Suprapubic skin (tissue), 4 donors: ENCODE results near the gene CADM2. TPM values are rescaled to one million over a fixed set of nuclear protein-coding genes. Genes with fewer than 3 reads are reported as not detected.
A peak's percentile ranks its signal among the peaks of the same experiment; 100 is the strongest.
"Not testable (repeated sequence)": the region's sequence is repeated elsewhere in the genome, so short reads cannot be mapped to it uniquely, and the experiment has no call there.

ENCODE experiments used
- DNase-seq, 2 donors: peaks; one replicate each; pipeline ENCODE4 v3.0.0-alpha.2; 2019; ENCODE audit warnings: low spot score in 2 of 2
- H3K27ac ChIP-seq: fragments of 200-600 bp; sonication (generic); one replicate; pipeline ENCODE4 v1.5.1; 2019
- H3K27me3 ChIP-seq: fragments of 200-600 bp; sonication (generic); one replicate; pipeline ENCODE4 v1.5.1; 2019
- H3K36me3 ChIP-seq: fragments of 200-600 bp; sonication (generic); one replicate; pipeline ENCODE4 v1.5.1; 2019
- H3K4me1 ChIP-seq: fragments of 200-600 bp; sonication (generic); one replicate; pipeline ENCODE4 v1.5.1; 2019
- H3K4me3 ChIP-seq: fragments of 200-600 bp; sonication (generic); one replicate; pipeline ENCODE4 v1.5.1; 2019; ENCODE audit warnings: mild to moderate bottlenecking
- H3K9me3 ChIP-seq: fragments of 200-600 bp; sonication (generic); one replicate; pipeline ENCODE4 v1.5.1; 2019
- CTCF ChIP-seq, 2 donors: fragments of 200-600 bp in 1 of 2; fragments of 450-650 bp in 1 of 2; sonication (generic) in 1 of 2; IDR thresholded peaks; one replicate each; pipeline ENCODE4 v1.5.1; 2016 to 2019; ENCODE audit warnings: antibody characterized with exemption in 2 of 2, mild to moderate bottlenecking in 1 of 2, moderate library complexity in 1 of 2
- EP300 ChIP-seq: sonication (generic); formaldehyde crosslinking; IDR thresholded peaks from one replicate; pipeline ENCODE4 v1.6.1; 2017; ENCODE audit warnings: antibody characterized with exemption
- POLR2A ChIP-seq, 2 donors: fragments of 450-650 bp; IDR thresholded peaks; one replicate each; pipeline ENCODE4 v1.6.1; 2017; ENCODE audit warnings: antibody characterized with exemption in 2 of 2, mild to moderate bottlenecking in 2 of 2, moderate library complexity in 2 of 2
- POLR2AphosphoS5 ChIP-seq, 3 donors: sonication (generic); formaldehyde crosslinking; IDR thresholded peaks; one replicate each; pipeline ENCODE4 v1.6.1; 2017; ENCODE audit warnings: antibody characterized with exemption in 3 of 3
- WGBS: methylation state at CpG from one replicate; pipeline ENCODE4 v1.1.5; 2018; 5-methylcytosine and 5-hydroxymethylcytosine counted together
- total RNA-seq, 4 donors: library from RNA; depleted of rRNA; stranded (reverse); fragments of >200 nt; gene quantifications; one replicate each; pipeline ENCODE4 v1.1.0, GENCODE V29; 2016

Gene CADM2
- total RNA-seq, result 1 to 10 TPM in 3 of 4 donors, under 1 TPM in 1; 0.68 to 2.8 (median 1.4) TPM

DNA sequence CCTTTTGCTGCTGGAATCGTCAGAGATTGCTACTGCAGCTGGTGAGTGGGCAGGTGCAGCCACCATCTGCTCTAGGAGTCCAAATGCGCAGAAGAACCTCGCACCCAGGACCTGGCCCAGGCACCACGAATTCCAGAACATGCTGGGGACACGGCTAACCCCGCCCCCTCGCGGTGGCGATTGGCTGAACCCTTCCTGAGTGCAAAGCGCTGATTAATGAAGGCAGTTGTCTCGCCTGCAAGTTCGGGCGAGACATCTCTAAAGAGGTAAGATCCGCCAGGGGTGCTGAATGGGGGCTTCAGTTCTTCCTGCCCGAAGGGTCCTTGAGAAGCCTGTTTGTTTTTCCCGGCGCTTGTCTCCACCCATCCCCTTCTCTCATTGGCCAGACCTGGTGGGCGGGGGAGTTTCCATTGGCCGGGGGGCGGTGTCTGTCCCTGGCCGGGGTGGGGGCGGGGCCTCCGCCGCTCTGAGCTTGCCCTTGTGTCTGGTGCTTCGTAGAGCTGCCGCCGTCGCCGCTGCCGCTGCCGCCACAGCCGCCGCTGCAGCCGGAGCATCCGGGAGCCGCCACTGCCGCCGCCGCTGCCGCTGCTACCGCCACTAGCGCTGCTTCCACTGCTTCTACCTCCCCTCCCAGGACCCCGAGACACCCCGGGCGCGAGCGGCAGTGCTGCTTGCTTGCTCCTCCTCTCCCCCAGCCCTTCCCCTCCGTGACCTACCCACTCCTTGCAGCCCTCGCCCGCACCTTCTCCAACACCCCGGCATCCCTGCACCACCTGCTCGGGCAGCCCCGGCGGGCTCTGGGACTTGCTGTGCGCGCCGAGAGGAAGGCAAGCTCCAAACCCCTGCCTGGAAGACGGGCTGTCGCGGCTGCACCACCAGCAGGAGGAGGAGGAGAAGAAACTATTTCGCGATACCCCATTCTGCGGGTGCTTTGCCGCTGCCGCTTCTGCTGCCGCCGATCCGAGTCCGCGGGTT is at the start of gene CADM2:
Gene CADM2, plus strand, starts transcription at position 495 of the 975 bp plus-strand sequence.
- H3K36me3 ChIP-seq, result no peaks in the 10 kb centered on the region
- 1% methylated on average over 42 of the region's 70 CpGs for WGBS
- peak; percentile 92 to 93 for DNase-seq
- H3K27ac ChIP-seq, result peak within 1 kb of the TSS; percentile 13
- H3K4me3 ChIP-seq, result peak within 1 kb of the TSS; percentile 64
- no peaks in the 10 kb centered on the region for H3K9me3 ChIP-seq
- peak in 1 of 2 donors; percentile 15 for TF ChIP-seq CTCF (IDR thresholded peaks at IDR 0.05)
- no peak for TF ChIP-seq POLR2A (IDR thresholded peaks at IDR 0.05)
- H3K4me1 ChIP-seq, result peaks cover 14% of the 10 kb centered on the region
- H3K27me3 ChIP-seq, result peaks cover 32% of the 10 kb centered on the region

- whole genome bisulfite sequencing, result 100% methylated on average over 9 of the region's 33 CpGs
- DNase-seq, H3K4me3 ChIP-seq, H3K4me1 ChIP-seq, H3K27ac ChIP-seq, H3K9me3 ChIP-seq, H3K36me3 ChIP-seq, H3K27me3 ChIP-seq: not testable (repeated sequence)
Observed at GRCh38 chr3:84918592-84918991, 40.2 kb upstream of the CADM2 start.

- Histone ChIP-seq H3K36me3 (no peaks in the 10 kb centered on the region), H3K27me3 (no peaks in the 10 kb centered on the region), H3K27ac (no peak overlapping the region), H3K4me1 (no peaks in the 10 kb centered on the region), H3K9me3 (no peaks in the 10 kb centered on the region), H3K4me3 (no peak overlapping the region)
- WGBS, result 87% methylated on average over 3 of the region's 3 CpGs
- no peak for TF ChIP-seq EP300
- no peak for TF ChIP-seq CTCF (IDR thresholded peaks at IDR 0.05)
- no peak for TF ChIP-seq POLR2AphosphoS5 (IDR thresholded peaks at IDR 0.05)
- TF ChIP-seq POLR2A (IDR thresholded peaks at IDR 0.05), result no peak
- no peak for DNase-seq
Observed at GRCh38 chr3:84922682-84923081, 36.1 kb upstream of the CADM2 start.

DNA sequence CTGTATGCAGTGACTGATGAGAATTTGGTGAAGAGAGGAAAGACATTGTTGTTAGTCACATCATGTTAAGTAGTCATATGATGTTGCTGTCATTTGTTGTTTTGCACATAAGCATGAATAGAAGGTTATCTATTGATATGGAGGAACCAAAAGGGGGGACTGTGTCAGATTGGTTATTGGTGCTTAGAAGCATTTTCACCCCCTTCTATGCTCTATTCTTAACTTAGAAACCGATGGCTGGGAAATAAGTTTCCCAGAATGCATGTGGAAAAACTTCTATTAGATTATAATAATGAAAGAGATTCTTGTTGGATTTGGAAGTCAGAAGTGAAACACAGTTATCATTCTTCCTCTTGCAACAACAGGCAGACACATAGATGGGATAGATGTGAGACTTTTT is 33.2 kb upstream of the CADM2 start:
- no peaks in the 10 kb centered on the region for H3K36me3 ChIP-seq
- no peak for DNase-seq
- H3K27me3 ChIP-seq, result no peaks in the 10 kb centered on the region
- 72% methylated on average over 1 of the region's 1 CpG for WGBS
- no peak overlapping the region for H3K27ac ChIP-seq
- TF ChIP-seq POLR2A (IDR thresholded peaks at IDR 0.05) (no peak), POLR2AphosphoS5 (IDR thresholded peaks at IDR 0.05) (no peak), CTCF (IDR thresholded peaks at IDR 0.05) (no peak)
- no peaks in the 10 kb centered on the region for H3K4me1 ChIP-seq
- H3K9me3 ChIP-seq, result no peaks in the 10 kb centered on the region
- no peak overlapping the region for H3K4me3 ChIP-seq

DNA sequence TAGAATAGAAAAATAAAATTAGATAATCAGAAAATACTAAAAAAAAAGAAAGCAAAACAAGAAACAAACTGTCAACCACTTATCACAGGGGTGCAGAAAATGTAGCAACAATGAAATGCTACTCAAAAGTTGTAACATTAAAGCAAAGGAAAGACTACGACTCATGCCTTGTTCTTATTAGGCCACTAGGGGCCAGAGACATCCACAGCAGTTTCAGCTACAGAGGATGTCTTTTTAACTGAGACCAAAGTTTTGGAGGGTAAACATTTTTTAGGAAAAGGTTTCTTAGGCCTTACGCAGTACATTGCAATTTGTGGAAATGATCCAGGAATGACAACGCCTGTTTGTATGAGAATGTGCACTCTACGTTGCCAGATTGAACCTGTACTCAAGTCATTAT is 15.4 kb upstream of the CADM2 start:
- TF ChIP-seq POLR2A (IDR thresholded peaks at IDR 0.05) (no peak), EP300 (no peak), POLR2AphosphoS5 (IDR thresholded peaks at IDR 0.05) (no peak), CTCF (IDR thresholded peaks at IDR 0.05) (no peak)
- Histone ChIP-seq H3K27me3 (no peaks in the 10 kb centered on the region), H3K4me3 (no peak overlapping the region), H3K36me3 (no peaks in the 10 kb centered on the region), H3K9me3 (no peaks in the 10 kb centered on the region), H3K27ac (no peak overlapping the region), H3K4me1 (no peaks in the 10 kb centered on the region)
- 65% methylated on average over 4 of the region's 4 CpGs for WGBS
- no peak for DNase-seq
